Fibroblast of villous mesenchyme (primary cell): ENCODE results near the gene U2AF2. TPM values are rescaled to one million over a fixed set of nuclear protein-coding genes. Genes with fewer than 3 reads are reported as not detected.
A peak's percentile ranks its signal among the peaks of the same experiment; 100 is the strongest.

Experiments
- DNase-seq: peaks from one replicate; pipeline ENCODE4 v3.0.0-alpha.2; 2010; ENCODE audit warnings: low read depth
- H3K4me3 ChIP-seq: 2 replicates; pipeline ENCODE4 v1.5.1; 2011; ENCODE audit warnings: low read depth, mild to moderate bottlenecking, low read length
- total RNA-seq: library from RNA; depleted of rRNA; stranded (reverse); fragments of >200 nt; gene quantifications from 2 replicates; pipeline ENCODE4 v1.2.3, GENCODE V29; 2012
- TF ChIP-seq, protein P1 (sequence below): IDR thresholded peaks from 2 replicates; pipeline ENCODE4 v1.5.1; 2012; ENCODE audit warnings: low read depth, mild to moderate bottlenecking, low read length; ENCODE audit not compliant: insufficient read depth

Gene U2AF2
- total RNA-seq, 1 donor = 111 TPM

DNA sequence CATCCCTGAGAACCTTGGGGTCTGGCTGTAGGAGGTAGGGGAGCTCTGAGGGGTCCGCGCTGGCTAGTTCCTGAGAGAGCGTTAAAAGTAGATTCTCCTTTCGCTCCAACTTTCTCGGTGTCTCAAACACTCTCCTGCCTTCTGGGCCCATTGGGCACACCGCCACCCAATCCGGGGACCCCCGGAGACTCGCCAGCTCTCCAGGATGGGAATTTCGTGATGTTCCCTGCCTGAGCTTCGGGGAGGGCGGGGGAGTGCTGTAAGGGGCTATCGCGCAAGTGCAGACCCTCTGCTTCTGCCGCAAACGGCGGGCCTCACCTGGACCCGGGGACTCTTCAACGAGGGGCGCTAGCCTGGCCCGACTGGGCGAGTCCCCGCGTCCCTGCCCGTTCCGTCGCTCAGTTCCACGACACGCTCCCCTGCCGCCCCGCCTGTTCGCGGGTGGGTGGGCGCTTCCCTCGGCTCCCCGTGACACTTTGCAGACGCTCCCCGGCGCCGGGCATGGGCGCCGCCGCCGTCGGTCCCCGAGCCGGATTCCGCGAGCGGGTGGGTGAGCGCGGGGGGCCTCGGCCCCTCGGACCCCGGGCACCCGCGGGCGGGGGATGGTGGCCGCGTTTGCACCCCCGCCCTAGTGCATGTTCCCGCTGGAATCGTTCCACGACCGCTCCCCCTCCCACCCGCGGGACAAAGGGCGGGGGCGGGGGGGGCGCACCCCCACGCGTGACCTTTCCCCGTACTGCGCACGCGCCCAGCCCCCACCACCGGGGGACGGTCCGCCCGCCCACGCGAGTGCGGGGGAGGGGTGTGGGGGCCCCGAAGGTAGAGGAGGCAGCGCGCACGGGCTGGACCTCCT is 6.9 kb upstream of the U2AF2 start, which contains the start of gene CCDC106:
CCDC106 (plus strand) TSS at position 481 of the 853 bp plus-strand sequence. CDS start 835 bp downstream, outside the sequence.
- TF ChIP-seq, protein P1, sequence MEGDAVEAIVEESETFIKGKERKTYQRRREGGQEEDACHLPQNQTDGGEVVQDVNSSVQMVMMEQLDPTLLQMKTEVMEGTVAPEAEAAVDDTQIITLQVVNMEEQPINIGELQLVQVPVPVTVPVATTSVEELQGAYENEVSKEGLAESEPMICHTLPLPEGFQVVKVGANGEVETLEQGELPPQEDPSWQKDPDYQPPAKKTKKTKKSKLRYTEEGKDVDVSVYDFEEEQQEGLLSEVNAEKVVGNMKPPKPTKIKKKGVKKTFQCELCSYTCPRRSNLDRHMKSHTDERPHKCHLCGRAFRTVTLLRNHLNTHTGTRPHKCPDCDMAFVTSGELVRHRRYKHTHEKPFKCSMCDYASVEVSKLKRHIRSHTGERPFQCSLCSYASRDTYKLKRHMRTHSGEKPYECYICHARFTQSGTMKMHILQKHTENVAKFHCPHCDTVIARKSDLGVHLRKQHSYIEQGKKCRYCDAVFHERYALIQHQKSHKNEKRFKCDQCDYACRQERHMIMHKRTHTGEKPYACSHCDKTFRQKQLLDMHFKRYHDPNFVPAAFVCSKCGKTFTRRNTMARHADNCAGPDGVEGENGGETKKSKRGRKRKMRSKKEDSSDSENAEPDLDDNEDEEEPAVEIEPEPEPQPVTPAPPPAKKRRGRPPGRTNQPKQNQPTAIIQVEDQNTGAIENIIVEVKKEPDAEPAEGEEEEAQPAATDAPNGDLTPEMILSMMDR = no peak
- H3K4me3 ChIP-seq = peak within 1 kb of the TSS; percentile 84
- DNase-seq = peak; percentile 73

DNA sequence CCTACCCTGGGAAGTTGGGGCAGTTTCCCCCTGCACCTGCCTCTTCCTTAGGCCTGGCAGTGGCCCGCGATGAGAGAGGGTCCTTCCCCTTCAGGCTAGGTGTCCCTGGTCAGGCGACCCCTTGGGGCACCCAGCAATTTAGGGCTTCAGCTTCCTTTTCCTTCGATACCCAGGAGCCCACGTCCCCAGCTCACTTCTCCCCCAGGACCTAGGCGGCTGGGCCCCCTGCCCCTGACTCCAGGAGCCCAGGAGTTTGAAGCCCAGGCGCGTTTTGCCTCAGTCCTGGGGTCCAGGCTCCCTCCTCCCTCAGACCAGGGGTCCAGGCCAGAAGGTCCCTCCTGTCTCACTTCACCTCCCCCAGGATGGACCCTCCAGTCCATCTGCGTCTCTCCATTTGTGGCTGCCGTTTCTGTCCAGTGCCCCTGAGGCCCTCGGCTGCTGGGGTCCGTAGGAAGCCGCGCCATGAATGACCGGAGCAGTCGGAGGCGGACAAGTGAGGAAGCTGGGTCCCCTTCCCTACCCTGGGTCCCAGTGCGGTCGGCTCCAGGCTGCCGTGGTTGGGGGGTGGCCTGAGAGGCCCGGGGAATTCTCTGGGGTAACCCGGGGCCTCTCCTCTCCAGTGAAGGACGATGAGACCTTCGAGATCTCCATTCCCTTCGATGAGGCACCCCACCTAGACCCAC is 6.1 kb upstream of the U2AF2 start:
- DNase-seq = no peak
- TF ChIP-seq, protein P1 = no peak
- peak overlapping the region; percentile 84 for H3K4me3 ChIP-seq

DNA sequence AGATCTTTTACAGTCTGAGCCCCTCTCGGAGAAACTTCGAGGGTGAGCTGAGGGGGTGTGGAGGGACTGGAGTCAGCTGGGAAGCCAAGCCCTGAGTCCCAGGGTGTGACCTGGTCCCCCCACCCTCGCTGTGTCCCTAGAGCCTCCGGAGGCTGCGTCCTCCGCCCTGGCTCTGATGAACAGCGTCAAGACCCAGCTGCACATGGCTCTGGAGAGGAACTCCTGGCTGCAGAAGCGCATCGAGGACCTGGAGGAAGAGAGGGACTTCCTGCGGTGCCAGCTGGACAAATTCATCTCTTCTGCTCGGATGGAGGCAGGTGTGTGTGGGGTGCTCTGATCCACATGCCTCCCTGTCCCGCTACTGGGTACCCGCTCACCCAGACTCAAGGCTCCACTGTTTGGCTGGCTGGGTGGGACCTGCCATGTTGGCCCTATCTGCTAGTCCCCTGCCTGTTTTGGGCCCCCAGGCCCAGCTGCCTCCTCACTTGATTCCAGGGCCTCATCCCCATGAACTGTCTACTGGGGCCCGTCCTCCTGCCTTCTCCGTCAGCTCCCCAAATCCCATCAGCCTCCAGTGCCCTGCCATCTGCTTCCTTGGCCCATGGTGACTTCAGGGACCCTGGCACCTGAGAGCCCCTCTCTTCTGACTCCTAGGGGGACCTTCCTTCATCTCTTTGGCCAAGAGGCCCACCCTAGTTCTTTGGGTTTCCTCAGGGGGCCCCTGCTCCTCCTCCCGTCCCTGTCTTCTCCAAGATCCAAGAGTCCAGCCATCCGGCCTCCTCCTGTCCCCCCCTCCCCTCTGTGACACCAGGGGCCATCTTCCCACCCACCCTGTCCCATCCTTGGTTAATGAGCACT is 5.3 kb upstream of the U2AF2 start:
- TF ChIP-seq, protein P1 = no peak
- DNase-seq = no peak
- H3K4me3 ChIP-seq = peak overlapping the region; percentile 84

DNA sequence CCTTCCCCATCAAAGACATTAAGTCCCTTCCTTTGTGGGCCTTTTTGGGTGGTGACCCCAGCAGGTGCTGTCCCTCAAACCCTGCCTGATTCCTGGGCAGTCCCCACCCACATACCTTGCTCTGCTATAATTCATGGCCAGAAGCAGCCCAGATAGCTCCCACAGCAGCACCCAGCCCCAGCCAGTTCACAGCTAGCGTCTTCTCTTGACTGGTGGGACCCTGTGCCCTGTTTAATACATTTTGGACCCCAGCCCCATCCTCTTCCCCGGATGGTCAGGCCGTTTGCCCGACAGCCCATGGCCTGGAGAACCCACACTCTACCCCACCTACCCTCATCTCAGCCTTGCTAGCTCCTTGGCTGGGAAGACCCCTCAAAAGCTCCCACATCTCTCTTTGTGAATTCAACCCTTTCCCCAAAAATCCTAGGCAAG is 4.7 kb upstream of the U2AF2 start:
- TF ChIP-seq, protein P1 = no peak
- H3K4me3 ChIP-seq = no peak overlapping the region
- DNase-seq = no peak

DNA sequence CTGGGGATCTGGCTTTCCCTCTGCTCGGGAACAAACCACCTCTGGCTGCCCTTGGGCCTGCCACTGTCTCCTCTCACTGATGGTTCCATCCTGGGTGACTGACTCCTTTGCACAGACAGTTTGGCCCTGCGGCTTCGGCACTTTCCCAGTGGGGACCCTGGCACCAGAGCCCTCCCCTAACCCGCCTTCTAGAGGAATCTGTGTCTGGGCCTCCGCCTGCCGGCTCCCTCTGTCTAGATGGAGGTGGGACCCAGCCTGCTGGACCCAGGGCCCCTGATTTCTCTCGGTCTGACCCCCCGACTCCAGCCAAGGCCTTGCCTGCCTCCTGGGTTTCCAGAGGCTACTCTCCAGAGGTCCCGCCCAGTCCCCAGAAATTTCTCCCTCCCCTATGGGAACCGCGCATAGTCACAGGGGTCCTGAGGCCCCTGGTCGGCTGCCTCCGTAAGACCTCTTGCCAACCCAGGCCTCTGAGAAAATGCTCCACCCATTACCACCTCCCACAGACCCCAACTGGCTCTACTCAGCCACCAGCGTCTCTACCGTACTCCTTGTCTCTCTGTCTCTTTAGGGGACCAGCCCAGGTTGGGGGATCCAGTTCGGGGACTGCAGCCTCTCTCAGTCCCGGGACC is 4.1 kb upstream of the U2AF2 start:
- DNase-seq = no peak
- TF ChIP-seq, protein P1 = no peak

DNA sequence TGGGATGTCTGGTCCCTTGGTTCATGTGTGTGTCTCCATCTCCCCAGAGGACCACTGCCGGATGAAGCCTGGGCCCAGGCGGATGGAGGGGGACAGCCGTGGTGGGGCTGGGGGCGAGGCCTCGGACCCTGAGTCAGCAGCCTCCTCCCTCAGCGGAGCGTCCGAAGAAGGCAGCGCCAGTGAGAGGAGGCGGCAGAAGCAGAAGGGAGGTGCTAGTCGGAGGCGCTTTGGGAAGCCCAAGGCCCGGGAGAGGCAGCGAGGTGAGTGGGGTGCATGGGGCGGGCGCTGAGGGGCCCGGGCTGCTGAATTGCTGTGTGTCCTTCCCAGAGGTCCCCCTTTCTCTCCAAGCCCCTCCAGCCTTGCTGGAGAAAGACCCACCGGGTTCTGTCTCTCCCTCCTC is 3.6 kb upstream of the U2AF2 start:
- no peak for DNase-seq
- TF ChIP-seq, protein P1 = no peak
- H3K4me3 ChIP-seq = no peak overlapping the region

More for the DNA sequence above, 4.1 kb upstream of the U2AF2 start:
- H3K4me3 ChIP-seq = no peak overlapping the region
